ENCODE data around the gene CIBAR2.

Gene CIBAR2

GRCh38 chr16:85081038-85081437 lies 31.2 kb downstream of the CIBAR2 start:
- Histone ChIP-seq H3K4me1 (ENCODE audit: control insufficient read depth, insufficient read depth, low read length, unreplicated experiment) (no peaks in the 10 kb centered on the region), H3K27ac (ENCODE audit: low read depth, low read length) (no peak overlapping the region), H3K79me2 (ENCODE audit: control insufficient read depth, insufficient read depth, low read length, unreplicated experiment) (no peaks in the 10 kb centered on the region), H2AFZ (ENCODE audit: low read length, unreplicated experiment) (no peak overlapping the region), H3K36me3 (ENCODE audit: insufficient read depth, low read length) (no peaks in the 10 kb centered on the region), H3K27me3 (ENCODE audit: insufficient read depth, low read length) (no peaks in the 10 kb centered on the region), H3K4me3 (ENCODE audit: low read depth, low read length) (no peak overlapping the region)

DNA sequence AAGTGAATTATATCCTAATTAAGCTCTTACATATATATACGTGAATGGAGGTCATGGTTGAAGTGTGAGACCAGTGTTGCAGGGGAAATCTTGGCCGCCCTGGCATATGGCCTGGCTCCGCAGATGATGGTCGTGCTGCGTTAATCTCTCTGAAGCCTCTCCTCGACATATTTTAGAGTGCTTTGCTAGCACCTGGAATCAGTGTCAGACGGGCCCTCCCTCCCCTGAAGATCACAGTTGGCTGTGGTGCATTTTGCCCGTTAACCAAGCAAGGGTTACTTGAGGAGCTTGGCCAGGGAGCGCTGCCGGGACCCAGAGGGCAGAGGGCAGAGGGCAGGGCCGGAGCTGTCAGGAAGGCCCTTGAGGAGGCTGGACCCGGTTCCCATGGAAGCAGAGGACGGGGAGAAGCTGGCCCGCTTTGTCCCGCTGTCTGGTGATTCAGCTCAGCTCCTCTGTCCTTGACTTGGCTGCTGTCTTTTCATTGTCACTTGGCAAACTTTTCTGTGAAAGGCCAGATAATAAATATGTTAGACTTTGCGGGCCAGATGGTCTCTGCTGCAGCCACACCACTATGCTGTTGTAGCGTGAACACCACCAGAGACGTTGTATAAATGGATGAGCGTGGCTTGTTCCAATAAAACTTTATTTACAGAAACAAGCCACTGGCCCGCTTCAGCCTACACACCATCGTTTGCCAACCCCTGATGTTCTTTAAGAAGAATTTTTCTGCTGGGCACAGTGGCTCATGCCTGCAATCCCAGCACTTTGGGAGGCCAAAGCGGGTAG lies 32.3 kb downstream of the CIBAR2 start:
- Histone ChIP-seq H2AFZ (ENCODE audit: low read length, unreplicated experiment) (no peak overlapping the region), H3K4me1 (ENCODE audit: control insufficient read depth, insufficient read depth, low read length, unreplicated experiment) (no peaks in the 10 kb centered on the region), H3K4me3 (ENCODE audit: low read depth, low read length) (no peak overlapping the region), H3K79me2 (ENCODE audit: control insufficient read depth, insufficient read depth, low read length, unreplicated experiment) (no peaks in the 10 kb centered on the region), H3K27me3 (ENCODE audit: insufficient read depth, low read length) (no peaks in the 10 kb centered on the region), H3K36me3 (ENCODE audit: insufficient read depth, low read length) (no peaks in the 10 kb centered on the region), H3K27ac (ENCODE audit: low read depth, low read length) (no peak overlapping the region)

DNA sequence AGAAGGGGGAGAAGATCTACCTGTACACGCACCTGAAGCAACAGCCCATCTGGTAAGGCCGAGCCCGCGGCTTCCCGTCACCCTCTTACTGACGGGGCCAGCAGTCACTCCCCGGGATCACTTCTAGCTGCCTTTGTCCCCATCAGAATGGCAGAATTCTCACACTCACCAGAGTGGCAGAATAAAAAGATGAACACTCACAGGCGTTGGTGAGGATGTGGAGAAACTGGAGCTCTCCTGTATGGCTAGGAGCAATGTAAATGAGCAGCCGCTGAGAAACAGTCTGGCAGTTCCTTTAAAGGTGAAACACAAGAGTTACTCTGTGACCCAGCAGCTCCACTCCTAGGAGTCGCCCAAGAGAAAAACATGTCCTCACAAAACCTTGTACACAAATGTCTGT lies 33.3 kb downstream of the CIBAR2 start:
- no peak overlapping the region for H3K4me3 ChIP-seq (ENCODE audit: low read depth, low read length)

GRCh38 chr16:85078226-85078625 lies 34.0 kb downstream of the CIBAR2 start:
- H3K27me3 ChIP-seq (ENCODE audit: insufficient read depth, low read length), result no peaks in the 10 kb centered on the region
- H3K79me2 ChIP-seq (ENCODE audit: control insufficient read depth, insufficient read depth, low read length, unreplicated experiment), result no peaks in the 10 kb centered on the region
- no peaks in the 10 kb centered on the region for H3K36me3 ChIP-seq (ENCODE audit: insufficient read depth, low read length)
- no peak overlapping the region for H3K27ac ChIP-seq (ENCODE audit: low read depth, low read length)
- no peak overlapping the region for H3K4me3 ChIP-seq (ENCODE audit: low read depth, low read length)
- no peak overlapping the region for H2AFZ ChIP-seq (ENCODE audit: low read length, unreplicated experiment)
- H3K4me1 ChIP-seq (ENCODE audit: control insufficient read depth, insufficient read depth, low read length, unreplicated experiment), result no peaks in the 10 kb centered on the region

More for the DNA sequence above, 33.3 kb downstream of the CIBAR2 start:
- Histone ChIP-seq H3K27me3 (ENCODE audit: insufficient read depth, low read length) (no peaks in the 10 kb centered on the region), H3K4me1 (ENCODE audit: control insufficient read depth, insufficient read depth, low read length, unreplicated experiment) (no peaks in the 10 kb centered on the region), H3K36me3 (ENCODE audit: insufficient read depth, low read length) (no peaks in the 10 kb centered on the region), H2AFZ (ENCODE audit: low read length, unreplicated experiment) (no peak overlapping the region), H3K79me2 (ENCODE audit: control insufficient read depth, insufficient read depth, low read length, unreplicated experiment) (no peaks in the 10 kb centered on the region), H3K27ac (ENCODE audit: low read depth, low read length) (no peak overlapping the region)

GRCh38 chr16:85077576-85078125 lies 34.6 kb downstream of the CIBAR2 start:
- no peak overlapping the region for H3K27ac ChIP-seq (ENCODE audit: low read depth, low read length)
- no peaks in the 10 kb centered on the region for H3K79me2 ChIP-seq (ENCODE audit: control insufficient read depth, insufficient read depth, low read length, unreplicated experiment)
- no peaks in the 10 kb centered on the region for H3K4me1 ChIP-seq (ENCODE audit: control insufficient read depth, insufficient read depth, low read length, unreplicated experiment)
- no peaks in the 10 kb centered on the region for H3K27me3 ChIP-seq (ENCODE audit: insufficient read depth, low read length)
- no peak overlapping the region for H2AFZ ChIP-seq (ENCODE audit: low read length, unreplicated experiment)
- no peak overlapping the region for H3K4me3 ChIP-seq (ENCODE audit: low read depth, low read length)
- H3K36me3 ChIP-seq (ENCODE audit: insufficient read depth, low read length), result no peaks in the 10 kb centered on the region

DNA sequence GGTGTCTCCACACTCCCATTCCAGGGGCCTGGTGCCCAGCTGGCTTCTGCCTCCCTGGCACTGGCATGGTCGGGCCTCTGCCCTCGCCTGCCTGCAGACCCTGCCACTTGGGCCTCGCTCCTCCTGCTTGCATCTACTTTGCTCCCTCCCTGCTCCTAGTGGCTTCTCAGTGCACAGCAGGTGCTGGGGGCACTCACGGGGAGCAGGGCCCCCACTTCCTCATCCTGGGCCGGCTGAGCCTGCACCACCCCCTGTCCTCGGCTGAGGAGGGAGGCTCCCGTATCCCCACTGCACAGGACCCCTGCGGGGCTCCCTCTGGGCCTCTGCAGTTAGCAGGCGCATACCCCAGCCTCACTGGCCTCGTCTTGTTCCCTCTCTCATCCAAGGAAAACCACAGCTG lies 35.2 kb downstream of the CIBAR2 start:
- H3K4me1 ChIP-seq (ENCODE audit: control insufficient read depth, insufficient read depth, low read length, unreplicated experiment), result no peaks in the 10 kb centered on the region
- no peak overlapping the region for H2AFZ ChIP-seq (ENCODE audit: low read length, unreplicated experiment)
- no peak overlapping the region for H3K27ac ChIP-seq (ENCODE audit: low read depth, low read length)
- no peaks in the 10 kb centered on the region for H3K79me2 ChIP-seq (ENCODE audit: control insufficient read depth, insufficient read depth, low read length, unreplicated experiment)
- no peaks in the 10 kb centered on the region for H3K27me3 ChIP-seq (ENCODE audit: insufficient read depth, low read length)
- H3K36me3 ChIP-seq (ENCODE audit: insufficient read depth, low read length), result no peaks in the 10 kb centered on the region
- H3K4me3 ChIP-seq (ENCODE audit: low read depth, low read length), result no peak overlapping the region

GRCh38 chr16:85075236-85075924 lies 36.9 kb downstream of the CIBAR2 start:
- Histone ChIP-seq H2AFZ (ENCODE audit: low read length, unreplicated experiment) (no peak overlapping the region), H3K79me2 (ENCODE audit: control insufficient read depth, insufficient read depth, low read length, unreplicated experiment) (no peaks in the 10 kb centered on the region), H3K27ac (ENCODE audit: low read depth, low read length) (no peak overlapping the region), H3K27me3 (ENCODE audit: insufficient read depth, low read length) (no peaks in the 10 kb centered on the region), H3K4me1 (ENCODE audit: control insufficient read depth, insufficient read depth, low read length, unreplicated experiment) (no peaks in the 10 kb centered on the region), H3K36me3 (ENCODE audit: insufficient read depth, low read length) (no peaks in the 10 kb centered on the region), H3K4me3 (ENCODE audit: low read depth, low read length) (no peak overlapping the region)

- Histone ChIP-seq H3K27ac (ENCODE audit: low read depth, low read length) (no peak overlapping the region), H3K79me2 (ENCODE audit: control insufficient read depth, insufficient read depth, low read length, unreplicated experiment) (no peaks in the 10 kb centered on the region), H3K36me3 (ENCODE audit: insufficient read depth, low read length) (no peaks in the 10 kb centered on the region), H3K4me1 (ENCODE audit: control insufficient read depth, insufficient read depth, low read length, unreplicated experiment) (no peaks in the 10 kb centered on the region), H2AFZ (ENCODE audit: low read length, unreplicated experiment) (no peak overlapping the region), H3K4me3 (ENCODE audit: low read depth, low read length) (no peak overlapping the region), H3K27me3 (ENCODE audit: insufficient read depth, low read length) (no peaks in the 10 kb centered on the region)
Measured at GRCh38 chr16:85074225-85074914, 37.9 kb downstream of the CIBAR2 start.

GRCh38 chr16:85072947-85073346 lies 39.3 kb downstream of the CIBAR2 start:
- H3K27ac ChIP-seq (ENCODE audit: low read depth, low read length), result no peak overlapping the region
- H3K4me3 ChIP-seq (ENCODE audit: low read depth, low read length), result no peak overlapping the region
- H3K36me3 ChIP-seq (ENCODE audit: insufficient read depth, low read length), result no peaks in the 10 kb centered on the region
- H2AFZ ChIP-seq (ENCODE audit: low read length, unreplicated experiment), result no peak overlapping the region
- H3K4me1 ChIP-seq (ENCODE audit: control insufficient read depth, insufficient read depth, low read length, unreplicated experiment), result no peaks in the 10 kb centered on the region
- H3K27me3 ChIP-seq (ENCODE audit: insufficient read depth, low read length), result no peaks in the 10 kb centered on the region
- H3K79me2 ChIP-seq (ENCODE audit: control insufficient read depth, insufficient read depth, low read length, unreplicated experiment), result no peaks in the 10 kb centered on the region

GRCh38 chr16:85072076-85072860 lies 40.0 kb downstream of the CIBAR2 start:
- Histone ChIP-seq H3K27me3 (ENCODE audit: insufficient read depth, low read length) (no peaks in the 10 kb centered on the region), H3K4me3 (ENCODE audit: low read depth, low read length) (no peak overlapping the region), H3K4me1 (ENCODE audit: control insufficient read depth, insufficient read depth, low read length, unreplicated experiment) (no peaks in the 10 kb centered on the region), H3K79me2 (ENCODE audit: control insufficient read depth, insufficient read depth, low read length, unreplicated experiment) (no peaks in the 10 kb centered on the region), H2AFZ (ENCODE audit: low read length, unreplicated experiment) (no peak overlapping the region), H3K36me3 (ENCODE audit: insufficient read depth, low read length) (no peaks in the 10 kb centered on the region), H3K27ac (ENCODE audit: low read depth, low read length) (no peak overlapping the region)
